Right lobe of liver (tissue), 6 donors: ENCODE data around the gene DNAAF8. TPM values are rescaled to one million over a fixed set of nuclear protein-coding genes. Genes with fewer than 3 reads are reported as not detected.

ENCODE experiments used
- ATAC-seq, 4 donors: fragments of 200-7000 bp; cut with Tn5 transposase; one replicate each; pipeline ENCODE4 v1.9.1; 2020; ENCODE audit warnings: mild to moderate bottlenecking in 4 of 4, moderate library complexity in 4 of 4
- DNase-seq, 3 donors: peaks; one replicate each; pipeline ENCODE4 v3.0.0-alpha.2; 2020
- H3K27ac ChIP-seq, 3 donors: fragments of 200-600 bp; one replicate each; pipeline ENCODE4 v1.8.0; 2022
- H3K27me3 ChIP-seq, 2 donors: fragments of 200-600 bp; one replicate each; pipeline ENCODE4 v1.8.0; 2022
- H3K36me3 ChIP-seq, 4 donors: fragments of 200-600 bp; sonication (generic) in 1 of 4; one replicate each; pipeline versions ENCODE4 v1.5.1 to v1.8.0; 2017 to 2022; ENCODE audit warnings: control low read depth in 1 of 4
- H3K4me1 ChIP-seq, 4 donors: fragments of 200-600 bp; sonication (generic) in 1 of 4; one replicate each; pipeline versions ENCODE4 v1.5.1 to v1.8.0; 2017 to 2022; ENCODE audit warnings: control low read depth in 1 of 4
- H3K4me3 ChIP-seq, 3 donors: fragments of 200-600 bp; one replicate each; pipeline ENCODE4 v1.8.0; 2022
- H3K9me3 ChIP-seq, 4 donors: fragments of 200-600 bp; sonication (generic) in 1 of 4; one replicate each; pipeline versions ENCODE4 v1.5.1 to v1.8.0; 2017 to 2022; ENCODE audit warnings: control low read depth in 1 of 4
- POLR2A ChIP-seq: fragments of 450-650 bp; IDR thresholded peaks from one replicate; pipeline ENCODE4 v1.6.1; 2017; ENCODE audit warnings: antibody characterized with exemption, mild to moderate bottlenecking
- WGBS: methylation state at CpG from one replicate; pipeline ENCODE4 v1.1.6; 2018; ENCODE audit warnings: low coverage, low lambda C conversion rate; ENCODE audit not compliant: insufficient coverage; ENCODE audit errors: missing lambda C conversion rate; 5-methylcytosine and 5-hydroxymethylcytosine counted together
- intact Hi-C, 2 donors: fragments of 100-400 bp; cut with DNase I; formaldehyde crosslinking; loops; one replicate each; pipeline versions ENCODE4 v1.11.2 to v1.14.1; 2022
- long read RNA-seq: library from polyadenylated mRNA; unstranded; transcript quantifications from one replicate; pipeline ENCODE4 v2.0.0, GENCODE V29; 2019
- total RNA-seq, 6 experiments: library from RNA; depleted of rRNA in 2 of 6; stranded (reverse); fragments of >200 nt in 2 of 6; fragmentation: NEBNext Ultra II Directional in 3 of 6; extraction: Animal tissue kit (Norgen Biotek cat#: 25700) in 3 of 6; gene quantifications; one replicate each; pipeline versions ENCODE4 v1.1.0 to v1.2.4, GENCODE V29; 2016 to 2023
- TF ChIP-seq, protein P1 (sequence below), 4 donors: fragments of 200-600 bp in 3 of 4; fragments of 450-650 bp in 1 of 4; IDR thresholded peaks; one replicate each; pipeline versions ENCODE4 v1.5.1 to v1.8.0; 2016 to 2022; ENCODE audit warnings: antibody characterized with exemption in 4 of 4, mild to moderate bottlenecking in 2 of 4
- donor health status: DM: no; HTN: yes; CAD: no.
- donor health status: DM: no; HTN: no; CAD: no.
- donor health status: DM: no; HTN: no; CAD: no.
- donor health status: DM: no; HTN: yes; CAD: no.
- donor health status: DM: no; HTN: yes; CAD: no.

Gene DNAAF8
- under 1 TPM in 5 of 6 experiments, not detected in 1; 0.12 to 0.92 (median 0.42) TPM for total RNA-seq
- long read RNA-seq, partial matches to known transcripts: 0 of 1 reads
- long read RNA-seq, other reads (novel, unspliced or antisense): 1 of 1 reads

DNA sequence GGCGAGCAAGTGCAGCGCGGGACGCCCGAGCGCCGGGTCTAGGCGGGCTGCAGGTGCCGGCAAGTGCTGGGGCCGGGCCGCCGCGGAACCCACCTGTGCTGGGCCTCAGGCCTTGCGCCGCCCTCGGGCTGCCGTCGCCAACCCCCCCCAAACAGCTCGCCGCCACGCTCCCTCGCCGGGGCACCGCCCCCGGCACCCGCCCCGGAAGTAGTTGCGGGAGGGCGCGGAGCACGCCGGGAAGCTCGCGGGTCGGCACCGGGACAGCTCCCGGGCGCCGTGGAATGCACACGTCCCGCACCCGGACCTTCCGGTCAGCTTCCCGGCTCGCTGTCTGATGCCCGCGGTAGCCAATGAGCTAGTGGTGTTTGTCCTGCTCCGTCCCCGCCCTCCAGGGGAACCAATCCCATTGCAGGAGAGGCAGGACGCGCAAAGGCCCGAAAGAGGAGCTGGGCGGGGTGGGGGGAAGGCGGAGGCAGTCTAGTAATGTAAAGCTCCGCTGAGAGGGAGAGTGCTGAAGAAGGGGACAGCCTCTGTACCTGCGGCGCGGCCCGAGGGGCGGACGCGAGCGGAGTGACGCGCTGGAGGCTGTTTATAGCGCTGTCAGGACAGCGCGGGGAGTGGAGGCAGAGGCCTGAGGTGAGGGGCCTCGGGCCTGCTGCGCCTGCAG, at the start of gene DNAAF8, which contains the start of gene ANKS3:
TSS of gene DNAAF8 (plus strand) at position 475 of the 667 bp plus-strand sequence. CDS start 1,978 bp downstream, outside the sequence.
TSS of gene ANKS3 (minus strand) at position 209 of the 667 bp plus-strand sequence. CDS start 4,122 bp downstream, outside the sequence.
- Histone ChIP-seq H3K36me3 (peaks cover 0 to 7% (median under 1%) of the 10 kb centered on the region in 4 donors), H3K4me1 (peaks cover 0 to 11% (median 0%) of the 10 kb centered on the region in 4 donors), H3K9me3 (no peaks in the 10 kb centered on the region), H3K4me3 (peak within 1 kb of the TSS; percentile 80 to 97 (median 94)), H3K27ac (peak within 1 kb of the TSS in 2 of 3 donors; percentile 12 to 44), H3K27me3 (no peaks in the 10 kb centered on the region)
- 0% methylated on average over 18 of the region's 70 CpGs for WGBS
- ATAC-seq: peak; percentile 96 to 98 (median 97)
- intact Hi-C loops: loop anchor here in 1 of 2 donors (10.0 kb wide), 1 partner anchor 221 kb away; the partner anchor contains the start of gene SEC14L5
- DNase-seq: peak; percentile 97 to 99 (median 98)
- TF ChIP-seq, protein P1, sequence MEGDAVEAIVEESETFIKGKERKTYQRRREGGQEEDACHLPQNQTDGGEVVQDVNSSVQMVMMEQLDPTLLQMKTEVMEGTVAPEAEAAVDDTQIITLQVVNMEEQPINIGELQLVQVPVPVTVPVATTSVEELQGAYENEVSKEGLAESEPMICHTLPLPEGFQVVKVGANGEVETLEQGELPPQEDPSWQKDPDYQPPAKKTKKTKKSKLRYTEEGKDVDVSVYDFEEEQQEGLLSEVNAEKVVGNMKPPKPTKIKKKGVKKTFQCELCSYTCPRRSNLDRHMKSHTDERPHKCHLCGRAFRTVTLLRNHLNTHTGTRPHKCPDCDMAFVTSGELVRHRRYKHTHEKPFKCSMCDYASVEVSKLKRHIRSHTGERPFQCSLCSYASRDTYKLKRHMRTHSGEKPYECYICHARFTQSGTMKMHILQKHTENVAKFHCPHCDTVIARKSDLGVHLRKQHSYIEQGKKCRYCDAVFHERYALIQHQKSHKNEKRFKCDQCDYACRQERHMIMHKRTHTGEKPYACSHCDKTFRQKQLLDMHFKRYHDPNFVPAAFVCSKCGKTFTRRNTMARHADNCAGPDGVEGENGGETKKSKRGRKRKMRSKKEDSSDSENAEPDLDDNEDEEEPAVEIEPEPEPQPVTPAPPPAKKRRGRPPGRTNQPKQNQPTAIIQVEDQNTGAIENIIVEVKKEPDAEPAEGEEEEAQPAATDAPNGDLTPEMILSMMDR (IDR thresholded peaks at IDR 0.05): no peak
- TF ChIP-seq POLR2A: peak; percentile 39

DNA sequence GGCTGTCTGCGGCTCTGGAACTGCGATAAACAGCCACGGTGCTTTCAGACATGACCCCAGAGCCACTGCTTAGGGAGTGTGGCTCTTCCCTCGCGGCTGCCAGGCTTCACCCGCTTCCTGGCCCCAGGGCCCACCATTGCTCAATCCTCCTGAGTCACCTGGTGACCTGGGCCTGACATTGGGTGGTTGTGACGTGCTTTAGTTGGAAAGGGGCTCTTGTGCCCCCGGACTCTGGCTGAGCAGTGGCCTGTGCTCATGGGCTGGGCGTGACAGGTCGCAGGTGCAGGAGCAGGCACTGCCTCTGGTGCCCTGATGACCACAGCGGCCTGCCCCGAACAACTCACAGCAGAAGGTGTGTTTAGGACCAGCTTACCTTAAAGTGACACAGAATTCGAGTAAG, 49.6 kb upstream of the DNAAF8 start:
- Histone ChIP-seq H3K27ac (peak overlapping the region; percentile 81 to 96 (median 84)), H3K4me1 (peaks cover 0 to 80% (median 34%) of the 10 kb centered on the region in 4 donors), H3K9me3 (no peaks in the 10 kb centered on the region), H3K27me3 (no peaks in the 10 kb centered on the region), H3K4me3 (no peak overlapping the region), H3K36me3 (peaks cover 0 to 13% (median 6%) of the 10 kb centered on the region in 4 donors)
- ATAC-seq (peak; percentile 42 to 59 (median 54)), DNase-seq (peak; percentile 90 to 97 (median 96))
- WGBS: 43% methylated on average over 3 of the region's 13 CpGs
- intact Hi-C loops: no loop called here
- TF ChIP-seq, protein P1 (IDR thresholded peaks at IDR 0.05): no peak
- peak; percentile 67 for TF ChIP-seq POLR2A

DNA sequence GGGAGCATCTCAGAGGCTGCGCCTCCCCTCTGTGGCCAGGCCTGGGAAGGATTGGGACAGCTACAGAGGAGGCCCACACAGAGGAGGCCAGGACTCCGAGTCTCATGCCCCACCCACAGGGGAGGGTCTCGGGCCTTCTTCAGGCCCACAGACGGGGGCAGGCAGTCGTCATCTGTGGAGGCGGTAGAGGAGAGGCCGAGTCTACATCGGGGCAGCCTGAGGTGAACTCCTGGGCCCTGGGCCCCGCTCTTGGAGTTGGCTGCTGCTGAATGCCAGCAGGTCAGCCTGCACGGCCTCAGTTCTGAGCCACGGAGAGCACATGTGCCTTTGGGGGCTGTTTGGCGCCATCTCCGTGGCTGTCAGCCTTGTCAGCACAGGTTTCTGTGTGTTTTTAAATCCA, 49.0 kb upstream of the DNAAF8 start:
- no peaks in the 10 kb centered on the region for H3K27me3 ChIP-seq
- ATAC-seq: peak in 3 of 4 donors; percentile 0 to 5 (median 2)
- TF ChIP-seq, protein P1 (IDR thresholded peaks at IDR 0.05): no peak
- no peak for TF ChIP-seq POLR2A
- peak overlapping the region; percentile 33 to 96 (median 81) for H3K27ac ChIP-seq
- intact Hi-C loops: no loop called here
- H3K4me1 ChIP-seq: peaks cover 0 to 85% (median 34%) of the 10 kb centered on the region in 4 donors
- peaks cover 0 to 13% (median 6%) of the 10 kb centered on the region in 4 donors for H3K36me3 ChIP-seq
- WGBS: 27% methylated on average over 5 of the region's 13 CpGs
- DNase-seq: peak; percentile 56 to 87 (median 69)
- no peaks in the 10 kb centered on the region for H3K9me3 ChIP-seq
- H3K4me3 ChIP-seq: no peak overlapping the region

DNA sequence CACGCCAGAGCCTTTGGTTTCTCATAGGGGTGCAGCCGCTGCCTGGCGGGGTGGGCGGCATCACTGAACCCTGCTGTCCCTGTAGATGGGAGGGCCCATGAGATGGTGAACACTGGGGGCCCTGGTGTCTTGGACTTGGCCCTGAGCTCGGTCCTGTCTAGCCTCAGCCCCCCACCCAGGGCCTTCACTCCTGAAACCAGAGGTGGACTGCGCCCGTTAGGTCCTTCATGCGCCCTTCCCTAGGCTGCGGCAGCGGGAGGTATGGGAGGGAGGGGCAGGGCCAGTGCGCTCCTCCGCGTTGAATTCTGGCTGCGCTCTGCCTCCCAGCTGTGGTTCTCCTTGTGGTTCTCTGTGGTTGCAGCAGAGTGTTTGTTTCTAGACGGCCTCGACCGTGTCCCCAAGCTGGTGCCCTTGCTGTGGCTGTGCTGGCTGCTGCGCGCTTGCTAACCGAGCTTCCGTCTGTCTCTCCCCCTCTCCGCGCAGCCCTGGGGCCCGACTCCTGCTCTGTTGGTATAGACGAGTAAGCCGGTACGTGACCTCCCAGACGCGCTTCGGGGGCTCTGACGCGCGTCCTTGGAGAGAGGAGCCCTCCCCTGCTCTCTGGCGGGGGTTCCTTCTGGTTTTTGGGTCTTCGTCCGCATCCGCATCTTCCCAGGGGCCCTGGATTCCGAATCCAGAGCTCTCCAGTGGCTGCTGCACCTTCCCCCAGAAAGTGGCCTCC, 48.4 kb upstream of the DNAAF8 start:
- peaks cover 0 to 13% (median 6%) of the 10 kb centered on the region in 4 donors for H3K36me3 ChIP-seq
- no peaks in the 10 kb centered on the region for H3K9me3 ChIP-seq
- DNase-seq (peak in 1 of 3 donors; percentile 51), ATAC-seq (no peak)
- intact Hi-C loops: no loop called here
- peaks cover 0 to 79% (median 31%) of the 10 kb centered on the region in 4 donors for H3K4me1 ChIP-seq
- no peak overlapping the region for H3K4me3 ChIP-seq
- 100% methylated on average over 7 of the region's 38 CpGs for WGBS
- H3K27me3 ChIP-seq: no peaks in the 10 kb centered on the region
- peak overlapping the region in 2 of 3 donors; percentile 81 to 96 for H3K27ac ChIP-seq
- TF ChIP-seq POLR2A: no peak
- TF ChIP-seq, protein P1 (IDR thresholded peaks at IDR 0.05): no peak
